ENCODE measurements around the gene SMIM28.

GRCh38 chr6:138430361-138431145 lies 52.8 kb downstream of the SMIM28 start:
- no peak for TF ChIP-seq CTCF (IDR thresholded peaks at IDR 0.05)
- TF ChIP-seq POLR2AphosphoS5 (IDR thresholded peaks at IDR 0.05): no peak
